NK-92 treated with Interleukin-12 subunit alpha and Interleukin-12 subunit beta, amount 100 ng/mL, for 24 hours (cell line): ENCODE measurements around the gene TMEFF2.

Experiments
- DNase-seq: peaks from one replicate; lab custom pipeline; 2025; lab: John Stamatoyannopoulos, UW

Gene TMEFF2, protein sequence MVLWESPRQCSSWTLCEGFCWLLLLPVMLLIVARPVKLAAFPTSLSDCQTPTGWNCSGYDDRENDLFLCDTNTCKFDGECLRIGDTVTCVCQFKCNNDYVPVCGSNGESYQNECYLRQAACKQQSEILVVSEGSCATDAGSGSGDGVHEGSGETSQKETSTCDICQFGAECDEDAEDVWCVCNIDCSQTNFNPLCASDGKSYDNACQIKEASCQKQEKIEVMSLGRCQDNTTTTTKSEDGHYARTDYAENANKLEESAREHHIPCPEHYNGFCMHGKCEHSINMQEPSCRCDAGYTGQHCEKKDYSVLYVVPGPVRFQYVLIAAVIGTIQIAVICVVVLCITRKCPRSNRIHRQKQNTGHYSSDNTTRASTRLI

DNA sequence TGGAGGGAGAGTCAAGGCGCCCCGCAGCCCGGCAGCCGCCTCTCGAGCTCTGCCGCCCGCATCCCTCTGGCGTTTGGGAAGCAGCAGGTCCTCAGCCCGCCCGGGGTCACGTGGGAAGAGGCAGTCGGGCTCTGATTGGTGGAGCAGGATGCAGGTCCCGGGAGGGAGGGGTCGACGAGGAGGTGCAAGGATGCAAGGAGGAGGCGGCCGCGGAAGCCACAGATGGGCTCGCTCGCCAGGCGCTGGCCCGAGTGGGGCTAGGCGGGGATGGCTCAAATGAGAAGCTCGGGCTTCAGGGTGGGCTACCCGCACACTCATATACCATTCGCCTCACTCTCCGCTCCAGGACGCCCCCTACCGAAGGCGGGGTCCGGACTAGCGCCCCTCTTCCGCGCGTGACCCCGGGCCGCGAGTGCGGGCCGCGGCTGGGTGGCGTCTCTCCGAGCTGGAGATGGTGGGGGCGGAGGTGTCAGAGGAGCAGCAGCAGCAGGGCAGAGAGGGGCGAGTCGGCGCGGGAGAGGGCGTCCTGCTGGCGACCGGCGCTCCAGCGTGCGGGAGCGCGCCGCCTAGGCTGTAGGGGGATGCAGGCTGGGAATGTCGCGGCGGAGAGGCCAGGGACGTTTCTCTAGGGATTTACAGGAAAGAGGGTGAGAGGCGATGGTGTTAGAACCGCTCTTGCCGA, at the start of gene TMEFF2:
TMEFF2 (minus strand) TSS at position 68 of the 682 bp plus-strand sequence. CDS start 409 bp downstream, outside the sequence.
- DNase-seq = peak; percentile 5

DNA sequence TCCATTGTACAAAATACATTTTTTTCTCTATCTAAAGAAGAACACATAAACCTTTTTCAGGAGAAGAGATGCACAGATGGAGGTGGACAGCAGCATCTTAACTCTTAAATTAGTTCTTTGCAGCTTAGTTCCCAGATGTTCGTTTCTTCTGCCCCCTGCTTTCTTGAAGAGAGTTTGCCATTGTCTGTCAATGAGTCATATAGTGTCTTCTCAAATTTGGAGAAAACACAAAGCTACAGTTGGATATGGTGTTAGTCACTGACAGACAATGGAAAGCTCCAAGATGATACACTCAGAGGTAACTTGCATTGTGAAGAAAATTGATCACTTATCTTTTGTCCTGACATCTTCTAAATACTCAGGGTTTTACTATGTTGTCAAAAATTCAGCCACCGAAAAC, 48.8 kb upstream of the TMEFF2 start:
- no peak for DNase-seq

DNA sequence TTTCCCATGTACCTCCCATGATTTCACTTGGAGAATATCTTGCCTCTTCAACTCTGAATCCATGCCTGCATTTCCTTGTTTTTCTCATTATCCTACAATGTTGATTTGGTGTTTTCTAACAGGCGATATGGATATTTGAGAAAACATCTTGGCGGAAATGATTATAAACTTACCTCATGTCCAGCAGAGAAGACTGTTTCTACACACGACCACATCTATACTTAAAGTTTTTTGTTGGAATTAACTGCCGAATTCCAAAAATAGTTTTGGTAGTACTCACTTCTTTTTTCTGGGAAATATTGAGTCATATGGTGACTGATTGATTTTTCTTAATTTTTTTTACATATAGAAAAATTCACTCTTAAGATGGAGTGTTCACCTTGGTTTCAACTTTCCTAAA, 41.4 kb upstream of the TMEFF2 start:
- no peak for DNase-seq

DNA sequence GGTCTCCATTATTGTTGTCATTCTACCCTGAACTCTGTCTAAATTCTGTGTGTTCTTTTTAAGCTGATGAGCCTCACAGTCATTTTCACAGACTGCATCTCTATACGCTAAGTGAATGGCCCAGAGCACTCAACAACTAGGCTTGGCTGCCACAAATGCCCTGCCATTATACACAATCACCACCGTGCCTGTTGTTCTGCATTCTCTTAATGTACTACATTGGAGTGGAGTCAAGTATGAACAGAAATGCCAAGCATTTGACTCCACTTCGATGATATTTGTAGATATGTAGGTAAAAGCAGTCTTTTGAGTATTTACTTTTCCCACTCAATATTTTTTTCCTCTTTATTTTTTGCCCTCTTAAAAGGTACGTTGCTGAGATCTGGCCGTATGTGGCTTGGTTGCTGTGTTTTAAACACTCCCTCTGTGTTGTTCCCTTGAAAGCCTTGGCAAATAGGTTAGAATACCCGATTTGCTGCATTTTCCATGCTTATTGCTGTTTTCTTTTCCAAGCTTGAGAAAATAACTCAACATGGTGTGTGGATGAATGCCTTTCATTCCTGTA, 36.2 kb upstream of the TMEFF2 start:
- DNase-seq = no peak

DNA sequence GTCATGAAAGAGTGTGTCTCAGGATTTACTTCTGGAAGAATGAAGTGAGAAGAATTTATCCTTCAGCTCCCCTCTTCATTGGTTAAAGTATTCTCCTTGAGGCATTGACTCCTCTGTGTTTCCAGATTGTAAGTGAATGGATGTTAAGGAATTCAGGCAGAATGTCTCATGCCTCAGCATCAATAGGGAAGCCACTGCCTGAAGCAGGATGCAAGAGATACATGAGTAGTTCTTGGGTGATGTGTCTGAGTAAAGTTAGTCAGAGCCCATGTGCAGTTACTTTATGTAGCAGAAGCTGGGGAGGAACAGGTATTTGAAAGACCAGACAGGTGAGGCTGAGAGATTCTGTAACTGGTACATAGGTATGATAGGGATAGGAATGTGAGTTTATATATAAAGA, 34.0 kb upstream of the TMEFF2 start:
- no peak for DNase-seq

DNA sequence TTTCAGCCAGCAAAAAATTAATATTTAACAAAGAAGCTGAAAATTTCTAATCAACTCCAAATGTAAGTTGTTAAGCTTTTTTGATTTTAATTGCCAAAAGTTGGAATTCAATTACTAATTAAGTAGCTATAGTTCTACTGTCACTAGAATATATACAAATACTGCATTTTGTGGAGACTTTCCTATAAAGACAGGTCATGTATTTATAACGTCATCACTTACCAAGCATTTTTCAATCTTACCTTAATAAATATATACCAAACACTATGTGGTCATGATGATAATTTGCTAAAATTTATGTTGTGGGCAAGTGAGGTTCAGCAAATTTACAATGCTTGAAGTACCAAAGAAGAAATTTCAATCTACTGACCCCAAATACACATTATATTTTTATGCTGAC, 24.2 kb upstream of the TMEFF2 start:
- DNase-seq = no peak

DNA sequence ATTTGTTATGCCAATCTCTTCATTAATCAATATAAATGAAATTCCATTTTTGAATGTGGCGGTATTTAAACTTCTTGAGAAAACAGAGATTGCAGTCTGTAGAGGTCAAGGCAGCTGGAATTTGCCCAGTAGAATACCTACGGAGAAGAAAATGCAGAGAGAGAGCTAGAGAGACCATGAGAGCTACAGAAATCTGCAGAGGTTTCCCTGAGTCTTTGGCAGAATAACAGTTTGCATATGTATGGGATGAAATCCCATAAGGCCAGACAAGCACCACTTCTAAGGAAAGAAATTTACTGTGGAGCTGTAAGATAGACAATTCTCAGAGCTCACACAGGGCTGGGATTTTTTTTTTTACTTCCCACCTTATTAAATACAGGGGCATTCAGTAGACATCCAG, 23.6 kb upstream of the TMEFF2 start:
- DNase-seq = no peak

DNA sequence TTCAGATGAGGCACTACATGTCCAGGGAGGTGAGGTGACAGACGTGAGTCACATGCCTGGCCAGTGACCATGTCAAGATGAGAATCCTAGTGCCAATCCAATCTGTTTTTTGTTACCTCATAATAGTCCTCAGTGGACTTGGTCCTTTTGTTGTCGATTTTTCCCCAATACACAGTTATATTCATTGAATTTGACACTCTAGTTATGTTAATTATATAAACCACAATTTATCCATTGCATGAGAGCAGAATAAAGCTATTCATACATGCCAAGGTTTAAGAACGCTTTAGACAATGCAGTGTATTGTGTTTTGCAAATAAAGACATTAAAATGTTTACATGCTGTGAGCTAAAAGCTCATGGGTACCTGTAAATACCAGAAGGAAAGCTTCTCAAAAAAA, 21.6 kb upstream of the TMEFF2 start:
- DNase-seq = no peak

DNA sequence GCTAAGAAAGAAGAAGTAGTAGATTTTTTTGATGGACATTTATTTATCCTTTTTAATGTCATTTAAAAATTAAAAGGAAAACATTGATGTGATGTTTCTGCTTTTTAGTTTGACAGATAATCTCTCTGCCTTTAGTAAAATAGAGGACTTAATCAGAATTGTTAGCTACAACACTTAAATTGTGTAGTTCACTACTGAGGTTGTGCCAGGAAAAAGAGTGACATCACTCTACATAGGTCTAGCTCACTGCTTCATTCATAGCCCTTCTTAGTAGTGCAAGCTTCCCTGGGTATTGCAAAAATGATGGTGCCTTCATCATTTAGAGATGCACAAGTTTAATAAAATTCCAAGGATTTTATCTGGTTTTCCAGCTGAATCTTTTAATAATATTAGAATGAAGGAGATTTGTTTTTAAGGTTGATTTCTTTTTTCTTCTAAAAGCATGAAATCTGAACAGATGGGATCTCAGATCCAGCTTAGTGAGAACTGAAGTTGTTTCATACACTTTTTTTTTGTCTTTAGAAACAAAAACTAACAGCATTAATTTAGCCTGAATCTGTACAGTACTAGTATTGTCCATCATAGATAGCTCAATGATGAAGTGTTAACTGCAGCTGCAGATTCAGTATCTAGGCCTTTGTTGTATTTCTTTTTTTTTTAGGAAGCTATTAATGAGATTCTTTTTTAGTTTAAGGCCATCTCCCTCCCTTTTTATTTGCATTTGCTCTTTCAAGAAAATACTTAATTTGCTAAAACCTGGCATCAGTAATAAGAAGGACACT, 20.6 kb upstream of the TMEFF2 start:
- DNase-seq = no peak

DNA sequence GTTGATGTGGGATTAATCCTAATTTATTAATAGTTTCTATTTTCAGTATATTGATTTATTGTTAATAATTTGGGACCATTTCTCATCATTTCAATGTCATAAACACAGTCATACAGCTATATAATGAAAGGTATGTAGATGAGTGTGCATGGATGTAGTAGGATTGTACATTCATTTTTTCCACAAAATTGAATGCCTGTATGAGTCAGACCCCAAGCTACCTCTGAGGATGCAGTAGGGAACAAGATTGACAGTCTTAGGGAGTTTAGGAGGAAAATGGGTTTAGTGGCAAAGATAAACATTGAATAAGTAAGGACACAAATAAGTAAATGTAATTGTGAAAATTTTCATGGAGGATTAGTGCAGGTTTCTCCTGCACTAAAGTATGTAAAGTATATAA, 14.1 kb upstream of the TMEFF2 start:
- no peak for DNase-seq

DNA sequence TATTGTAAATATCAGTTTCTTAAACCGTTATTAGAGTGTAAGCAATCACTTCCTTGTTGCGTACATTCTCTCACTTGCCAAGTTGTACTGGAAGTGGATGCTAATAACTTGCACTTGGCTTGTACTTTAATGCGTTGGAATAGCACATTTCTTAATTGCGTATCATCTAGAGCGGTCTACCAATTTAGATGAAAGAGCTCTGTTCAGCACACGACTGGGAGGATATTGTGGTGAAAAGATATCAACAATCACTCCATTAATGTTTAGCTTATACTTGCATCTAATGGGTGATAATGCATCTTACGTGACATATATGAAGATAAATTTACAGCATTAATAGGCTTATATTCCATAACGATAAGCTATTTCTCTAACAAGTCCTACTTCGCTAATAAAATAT, 11.7 kb upstream of the TMEFF2 start:
- no peak for DNase-seq

DNA sequence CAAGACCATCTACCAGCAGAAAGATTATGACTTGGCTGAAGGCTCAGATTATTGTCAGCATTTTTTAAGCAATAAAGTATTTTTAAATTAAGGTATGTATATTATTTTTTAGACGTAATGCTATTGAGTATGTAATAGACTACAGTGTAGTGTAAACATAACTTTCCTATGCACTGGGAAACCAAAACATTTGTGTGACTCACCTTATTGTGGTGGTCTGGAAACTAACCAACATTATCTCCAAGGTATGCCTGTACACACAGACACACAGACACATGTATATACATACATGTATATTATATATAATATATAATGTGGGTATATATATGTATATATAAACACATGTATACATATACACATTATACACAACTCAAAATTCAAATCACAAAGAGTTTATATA, 9.1 kb upstream of the TMEFF2 start:
- no peak for DNase-seq

DNA sequence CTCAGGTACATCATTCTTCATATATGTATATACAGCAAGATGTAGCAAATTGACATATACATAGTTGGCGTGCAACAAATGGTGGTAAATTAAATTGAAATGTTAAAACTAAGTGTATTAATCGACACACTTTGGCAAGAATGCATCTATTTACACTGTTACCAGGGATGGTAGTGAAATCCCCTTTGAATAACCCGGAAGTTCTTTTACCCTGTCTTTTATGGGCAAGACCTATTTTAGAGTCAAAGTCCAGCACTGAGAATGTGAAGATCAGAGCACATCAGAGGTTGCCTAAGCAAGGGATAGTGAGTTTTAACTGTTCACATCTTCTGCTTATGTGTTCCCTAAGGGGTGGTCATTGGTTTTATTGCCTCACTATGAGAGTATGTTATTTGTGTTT, 7.6 kb upstream of the TMEFF2 start:
- DNase-seq = no peak

DNA sequence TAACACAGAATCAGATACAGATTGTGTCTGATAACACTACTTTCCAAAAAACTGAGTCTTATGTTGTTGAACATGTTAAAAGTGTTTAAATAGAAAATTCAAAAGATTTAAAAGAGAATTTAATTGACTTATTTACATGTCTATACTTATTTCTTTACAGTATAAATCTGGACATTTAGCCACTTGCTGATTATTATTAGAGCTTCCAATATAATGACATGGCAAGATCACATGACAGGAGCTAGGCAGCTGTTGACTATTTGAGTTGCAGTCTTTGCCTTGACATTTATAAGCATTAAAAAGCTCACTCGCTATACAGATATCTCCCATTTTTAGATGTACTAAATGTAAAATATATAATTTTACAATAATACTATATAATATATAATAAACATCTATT, 6.4 kb upstream of the TMEFF2 start:
- DNase-seq = no peak

DNA sequence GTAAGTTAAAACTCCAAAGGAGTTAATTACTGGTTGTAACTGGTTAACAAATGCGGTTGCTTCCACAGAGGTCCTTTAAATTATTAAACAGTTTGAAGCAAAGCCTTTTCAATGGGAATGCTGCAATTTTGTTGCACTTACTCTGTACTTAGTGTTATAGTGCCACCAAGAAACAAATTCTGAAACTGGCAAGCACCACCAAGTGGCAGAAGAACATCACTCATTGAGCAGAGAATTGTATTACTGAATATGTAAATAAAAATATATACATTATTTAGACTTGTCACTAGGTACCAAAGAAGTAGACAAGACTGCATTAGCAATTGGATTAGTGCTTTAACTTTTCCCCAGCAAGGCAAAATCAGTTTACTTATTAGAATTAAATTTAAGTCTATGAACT, 2.6 kb upstream of the TMEFF2 start:
- no peak for DNase-seq

DNA sequence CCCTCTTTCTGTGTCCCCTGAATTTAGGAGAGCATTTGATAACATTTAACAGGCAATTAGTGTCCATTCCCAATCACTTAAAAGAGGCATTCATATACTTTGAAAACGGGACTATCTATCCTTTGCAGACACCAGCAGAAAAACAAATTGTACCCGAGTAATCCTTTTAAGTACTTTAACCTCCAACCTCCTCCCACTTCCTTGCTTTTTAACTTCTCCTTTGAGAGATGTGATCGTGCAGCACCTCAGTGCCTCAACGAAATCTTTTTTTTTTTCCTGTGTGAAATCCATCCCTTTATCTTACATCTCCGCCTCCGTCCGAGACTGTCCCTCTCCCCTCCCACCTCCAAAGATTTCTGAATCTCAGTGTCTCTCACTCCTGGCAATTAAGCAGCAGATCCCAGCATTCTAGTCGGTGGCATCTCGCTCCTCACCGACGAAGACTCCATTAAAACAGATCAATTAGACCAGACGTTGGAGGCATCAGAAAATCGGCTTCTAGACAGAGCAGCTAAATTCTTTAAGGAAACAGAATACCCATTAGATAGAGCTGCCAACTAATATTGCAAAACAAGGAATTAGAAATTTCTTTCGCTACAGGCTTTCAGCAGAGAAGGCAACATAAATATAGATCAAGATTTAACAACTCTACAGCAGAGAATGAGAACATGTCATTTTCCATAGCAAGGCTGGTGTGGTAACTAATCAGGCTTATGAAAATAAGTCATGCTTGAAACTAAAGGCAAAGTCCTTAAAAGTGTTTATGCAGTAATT, 1.9 kb upstream of the TMEFF2 start:
- DNase-seq = no peak

DNA sequence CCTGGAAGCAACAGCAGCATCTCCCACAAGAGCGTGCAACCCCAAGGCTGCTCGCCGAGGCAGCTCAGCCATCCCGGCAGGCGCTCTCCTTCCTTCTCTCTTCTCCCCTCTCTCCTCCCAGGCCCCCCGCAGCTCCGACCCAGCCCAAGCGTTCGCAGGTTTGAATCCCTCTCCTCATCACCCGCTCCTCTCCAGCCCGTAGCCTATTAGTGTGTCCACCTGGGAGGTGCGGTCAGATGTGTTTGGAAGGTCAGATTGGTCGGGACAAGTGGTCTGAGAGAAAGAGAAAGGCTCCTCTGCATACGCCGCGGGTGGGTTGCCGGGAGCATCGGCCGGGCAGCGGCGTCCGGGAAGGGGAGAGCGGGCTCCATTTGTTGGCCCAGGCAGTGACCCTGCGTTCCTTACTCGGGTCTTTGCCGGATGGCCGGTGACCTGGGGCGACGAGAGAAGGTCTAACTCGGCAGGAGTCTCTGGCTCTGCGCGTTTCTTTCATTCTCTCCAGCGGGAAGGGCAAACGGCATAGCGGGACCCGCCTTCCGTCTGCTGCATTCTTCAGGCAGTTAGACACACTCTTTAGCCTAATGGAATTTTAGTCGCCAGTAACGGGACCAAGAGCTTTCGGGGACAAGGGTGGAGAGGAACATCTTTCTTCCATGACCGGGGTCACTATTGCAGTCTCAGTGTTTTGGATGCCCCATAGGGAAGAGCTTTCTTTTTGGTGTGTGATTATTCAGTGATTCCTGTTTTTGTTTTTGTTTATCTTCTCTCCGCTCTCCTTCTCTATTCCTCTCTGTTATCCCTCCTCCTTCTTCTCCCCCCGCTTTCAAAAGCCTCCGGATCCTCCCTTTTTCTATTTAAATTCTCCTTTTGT, 1.1 kb upstream of the TMEFF2 start:
- no peak for DNase-seq

DNA sequence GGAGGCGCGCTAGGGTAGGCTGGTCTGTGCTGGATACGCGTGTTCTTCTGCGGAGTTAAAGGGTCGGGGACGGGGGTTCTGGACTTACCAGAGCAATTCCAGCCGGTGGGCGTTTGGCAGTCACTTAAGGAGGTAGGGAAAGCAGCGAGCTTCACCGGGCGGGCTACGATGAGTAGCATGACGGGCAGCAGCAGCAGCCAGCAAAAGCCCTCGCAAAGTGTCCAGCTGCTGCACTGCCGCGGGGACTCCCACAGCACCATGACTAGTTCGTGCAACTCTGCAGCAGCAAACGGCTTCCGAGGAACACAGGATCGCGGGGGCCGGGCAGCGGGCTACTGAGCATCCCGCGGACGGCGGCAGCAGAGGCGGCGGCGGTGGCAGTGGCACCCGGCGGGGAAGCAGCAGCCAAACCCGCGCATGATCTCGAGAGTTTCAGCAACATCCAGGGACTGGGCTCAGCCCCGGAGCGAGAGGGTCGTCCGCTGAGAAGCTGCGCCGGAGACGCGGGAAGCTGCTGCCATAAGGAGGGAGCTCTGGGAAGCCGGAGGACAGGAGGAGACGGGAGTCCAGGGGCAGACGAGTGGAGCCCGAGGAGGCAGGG, 368 bp downstream of the TMEFF2 start:
- no peak for DNase-seq

DNA sequence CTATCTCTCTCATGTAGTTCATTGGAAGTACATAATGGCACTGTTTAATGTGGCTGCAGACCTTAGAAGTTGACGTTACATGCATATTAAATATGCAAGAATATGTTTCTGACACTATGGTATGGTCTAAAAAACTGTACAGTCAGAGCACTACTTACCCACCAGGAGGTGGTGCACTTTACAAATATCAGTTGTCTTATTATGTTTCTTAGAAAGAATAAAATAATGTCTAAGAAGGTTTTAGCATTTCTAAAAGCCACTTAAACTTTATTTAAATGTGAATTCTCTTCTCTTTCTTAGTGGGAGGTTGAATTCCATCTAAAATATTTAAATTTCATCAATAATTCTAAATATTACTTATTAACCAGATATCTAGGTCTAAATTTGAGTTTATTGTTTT, 4.3 kb downstream of the TMEFF2 start:
- DNase-seq = no peak

DNA sequence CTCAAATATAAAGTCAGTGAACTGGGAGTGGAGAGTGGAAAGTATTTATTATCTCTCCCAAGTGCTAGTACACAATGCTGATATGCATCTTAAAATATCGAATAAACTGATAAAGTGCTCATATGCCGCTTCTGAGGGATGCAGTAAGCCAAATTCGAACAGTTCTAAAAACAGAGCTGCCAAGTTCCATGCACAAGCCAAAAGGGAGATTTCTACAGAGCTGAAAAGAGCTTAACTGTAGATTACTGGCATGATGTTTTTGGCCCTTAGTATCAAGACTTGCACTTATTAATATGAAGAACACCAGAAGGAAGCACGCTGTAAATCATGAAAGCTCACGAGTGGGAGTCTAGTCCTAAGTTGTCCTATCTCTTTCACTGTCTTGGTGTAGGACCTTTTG, 7.9 kb downstream of the TMEFF2 start:
- no peak for DNase-seq
